ENCODE results near the gene PI4KB. TPM values are rescaled to one million over a fixed set of nuclear protein-coding genes. Genes with fewer than 3 reads are reported as not detected.
A peak's percentile ranks its signal among the peaks of the same experiment; 100 is the strongest.

The PI4KB gene
- polyA plus RNA-seq, 1 of the 3 experiments (the other 2 are of a cell fraction) = 62.9 TPM

- 2% methylated on average over 33 of the region's 74 CpGs for WGBS (ENCODE audit: low lambda C conversion rate)
- peaks cover 0 to 14% of the 10 kb centered on the region in 2 experiments; a peak in 1 of 4 replicates for H3K4me1 ChIP-seq (ENCODE audit: control insufficient read depth in 1 of 2, insufficient read depth in 2 of 2, low read depth in 1 of 2, low read length in 1 of 2)
- H3K4me2 ChIP-seq = peak within 1 kb of the TSS; percentile 100
- peak within 1 kb of the TSS; percentile 70 to 86 for H3K4me3 ChIP-seq (ENCODE audit: low read depth in 2 of 2, low read length in 1 of 2)
- no peaks in the 10 kb centered on the region for H3K9me3 ChIP-seq
- no peaks in the 10 kb centered on the region for H3K27me3 ChIP-seq (ENCODE audit: insufficient read depth)
- H4K20me1 ChIP-seq (ENCODE audit: insufficient read depth) = 0 out of 2 replicates have a peak, but pooled peaks cover 4% of the 10 kb centered on the region
- peak within 1 kb of the TSS; percentile 92 for H2AFZ ChIP-seq (ENCODE audit: low read depth)
- H3K79me2 ChIP-seq (ENCODE audit: insufficient read depth) = peaks cover 40% of the 10 kb centered on the region
- POLR2A ChIA-PET = interaction anchor here (0.6 to 1.9 kb wide), 13 partner anchors 10 to 538 kb away, joined by 3 to 11 read pairs (median 3); partner anchors contain the start of genes CGN, PSMD4, RFX5 and VPS72
- CTCF ChIA-PET = interaction anchor here (1.0 to 5.7 kb wide), 6 partner anchors 18 to 58 kb away, joined by 3 to 36 read pairs (median 6); partner anchors contain the start of gene PSMD4
- peaks cover 4% of the 10 kb centered on the region for H3F3A ChIP-seq (replicated peaks; ENCODE audit: insufficient read depth)
- no peaks in the 10 kb centered on the region for H3K9me2 ChIP-seq
- H3K27ac ChIP-seq (ENCODE audit: low read depth in 2 of 2, low read length in 1 of 2) = peak within 1 kb of the TSS; percentile 98 to 100
- DNase-seq = peak; percentile 97
- peak within 1 kb of the TSS; percentile 95 for H3K9ac ChIP-seq
- peaks cover 16 to 17% of the 10 kb centered on the region in 2 experiments for H3K36me3 ChIP-seq (replicated peaks in 1 of 2; ENCODE audit: control insufficient read depth in 1 of 2, insufficient read depth in 2 of 2, low read length in 1 of 2)
- TF ChIP-seq USF1 (IDR thresholded peaks at IDR 0.05; ENCODE audit: borderline replicate concordance, low read depth) (no peak; the same call in 1 of the 2 replicates), EP300 (IDR thresholded peaks at IDR 0.05; ENCODE audit: borderline replicate concordance in 1 of 2, low read depth in 1 of 2, low read length in 1 of 2) (no peak), EZH2phosphoT487 (IDR thresholded peaks at IDR 0.05; ENCODE audit: borderline replicate concordance, low read depth) (no peak), TAF1 (IDR thresholded peaks at IDR 0.05; ENCODE audit: borderline replicate concordance, low read depth, low read length) (no peak), RXRA (IDR thresholded peaks at IDR 0.05; ENCODE audit: borderline replicate concordance, low read depth) (no peak), ZBTB33 (IDR thresholded peaks at IDR 0.05; ENCODE audit: borderline replicate concordance, low read depth) (0 out of 2 replicates have a peak, but pooled peaks have one; percentile 41), IRF3 (IDR thresholded peaks at IDR 0.05; ENCODE audit: low read depth, low read length) (peak; percentile 99), SIN3A (IDR thresholded peaks at IDR 0.05; ENCODE audit: borderline replicate concordance, low read depth, low read length) (0 out of 2 replicates have a peak, but pooled peaks have one; percentile 18), CTCF (IDR thresholded peaks at IDR 0.05) (no peak), POLR2AphosphoS5 (IDR thresholded peaks at IDR 0.05; ENCODE audit: low read depth, low read length) (peak; percentile 54), GABPA (IDR thresholded peaks at IDR 0.05; ENCODE audit: low read depth) (peak; percentile 63), TEAD4 (IDR thresholded peaks at IDR 0.05; ENCODE audit: borderline replicate concordance, insufficient read depth) (no peak), CHD2 (IDR thresholded peaks at IDR 0.05; ENCODE audit: low read length, partially characterized antibody) (peak; percentile 96), YY1 (IDR thresholded peaks at IDR 0.05; ENCODE audit: low read depth) (peak; percentile 44; the same call in 1 of the 2 replicates), ELF1 (IDR thresholded peaks at IDR 0.05) (peak; percentile 94), MXI1 (IDR thresholded peaks at IDR 0.05; ENCODE audit: low read depth, low read length) (peak; percentile 22; the same call in 1 of the 2 replicates), REST (IDR thresholded peaks at IDR 0.05; ENCODE audit: low read depth, low read length) (0 out of 2 replicates have a peak, but pooled peaks have one; percentile 5), RFX5 (IDR thresholded peaks at IDR 0.05; ENCODE audit: low read length) (peak; percentile 83), FOXJ3 (CRISPR knock-in tag; IDR thresholded peaks at IDR 0.05) (no peak)
Measured at GRCh38 chr1:151281969-151282882, 45.0 kb downstream of the PI4KB start, which contains the start of gene ZNF687. ZNF687 (plus strand) TSS chr1:151282299; CDS start chr1:151286292, 3,993 bp downstream.
